SK-N-SH treated with all-trans-retinoic acid at 6 μM for 48 hours (cell line): ENCODE measurements around the gene TNS4.

ENCODE experiments used
- ZC3H10 ChIP-seq: fragments of 250-450 bp; sonication (Bioruptor Pico); IDR thresholded peaks from 2 replicates; pipeline ENCODE4 v1.5.1; 2021; ENCODE audit warnings: mild to moderate bottlenecking, moderate library complexity
- TF ChIP-seq, protein P1 (sequence below): fragments of 250-450 bp; sonication (Bioruptor Pico); IDR thresholded peaks from 2 replicates; pipeline ENCODE4 v1.8.0; 2021; ENCODE audit warnings: low read depth, mild to moderate bottlenecking, moderate library complexity, borderline replicate concordance

DNA sequence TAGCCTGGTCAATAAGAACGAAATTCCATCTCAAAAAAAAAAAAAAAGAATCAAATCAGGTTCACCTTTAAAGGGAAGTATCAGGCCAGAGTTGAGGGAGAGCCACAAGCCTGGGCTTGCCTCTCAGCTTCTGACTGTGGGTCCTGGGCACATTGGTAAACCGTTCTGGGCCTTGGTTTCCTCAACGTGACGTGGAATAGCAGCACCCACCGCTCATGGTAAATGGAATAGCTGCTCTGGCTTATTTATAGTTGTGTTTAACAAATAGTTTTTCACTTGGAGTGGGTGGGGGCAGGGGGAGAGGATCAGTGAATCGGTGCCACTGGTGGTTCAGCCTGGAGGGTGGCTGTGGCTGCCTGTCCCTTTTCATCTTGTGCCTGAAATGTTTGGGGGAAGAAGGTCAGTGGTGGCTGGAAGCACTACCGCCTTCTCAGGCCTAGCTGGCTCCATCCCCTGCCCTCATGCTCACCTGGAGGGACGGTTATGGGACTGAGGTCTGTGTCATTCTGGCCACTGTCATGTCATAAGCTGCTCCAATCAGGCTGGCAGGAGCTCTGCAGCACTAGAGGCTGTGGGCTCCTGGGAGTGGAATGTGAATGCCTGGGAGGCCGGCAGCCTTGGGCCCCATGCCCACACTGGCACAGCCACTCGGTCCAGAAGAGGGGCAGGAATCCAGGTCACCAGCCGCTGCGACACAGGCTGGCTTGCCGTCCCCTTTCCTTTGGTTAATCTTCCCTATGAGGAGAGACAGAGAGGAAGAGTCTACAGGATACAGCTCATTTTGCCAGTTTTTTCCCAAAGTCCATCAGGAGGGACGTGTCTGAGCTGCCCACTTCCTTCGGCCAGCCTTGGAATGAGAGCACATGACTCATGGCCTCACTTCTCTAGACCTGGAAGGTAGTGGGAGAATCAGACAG is 36.9 kb upstream of the TNS4 start:
- TF ChIP-seq, protein P1, sequence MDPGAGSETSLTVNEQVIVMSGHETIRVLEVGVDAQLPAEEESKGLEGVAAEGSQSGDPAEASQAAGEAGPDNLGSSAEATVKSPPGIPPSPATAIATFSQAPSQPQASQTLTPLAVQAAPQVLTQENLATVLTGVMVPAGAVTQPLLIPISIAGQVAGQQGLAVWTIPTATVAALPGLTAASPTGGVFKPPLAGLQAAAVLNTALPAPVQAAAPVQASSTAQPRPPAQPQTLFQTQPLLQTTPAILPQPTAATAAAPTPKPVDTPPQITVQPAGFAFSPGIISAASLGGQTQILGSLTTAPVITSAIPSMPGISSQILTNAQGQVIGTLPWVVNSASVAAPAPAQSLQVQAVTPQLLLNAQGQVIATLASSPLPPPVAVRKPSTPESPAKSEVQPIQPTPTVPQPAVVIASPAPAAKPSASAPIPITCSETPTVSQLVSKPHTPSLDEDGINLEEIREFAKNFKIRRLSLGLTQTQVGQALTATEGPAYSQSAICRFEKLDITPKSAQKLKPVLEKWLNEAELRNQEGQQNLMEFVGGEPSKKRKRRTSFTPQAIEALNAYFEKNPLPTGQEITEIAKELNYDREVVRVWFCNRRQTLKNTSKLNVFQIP (CRISPR knock-in tag) = no peak
- TF ChIP-seq ZC3H10 = no peak
